COR-L47 (cell line): Measurements from ENCODE around the gene BIRC3.

Experiments used
- DNase-seq: peaks from one replicate; lab custom pipeline; 2025; lab: John Stamatoyannopoulos, UW

BIRC3 gene

DNA sequence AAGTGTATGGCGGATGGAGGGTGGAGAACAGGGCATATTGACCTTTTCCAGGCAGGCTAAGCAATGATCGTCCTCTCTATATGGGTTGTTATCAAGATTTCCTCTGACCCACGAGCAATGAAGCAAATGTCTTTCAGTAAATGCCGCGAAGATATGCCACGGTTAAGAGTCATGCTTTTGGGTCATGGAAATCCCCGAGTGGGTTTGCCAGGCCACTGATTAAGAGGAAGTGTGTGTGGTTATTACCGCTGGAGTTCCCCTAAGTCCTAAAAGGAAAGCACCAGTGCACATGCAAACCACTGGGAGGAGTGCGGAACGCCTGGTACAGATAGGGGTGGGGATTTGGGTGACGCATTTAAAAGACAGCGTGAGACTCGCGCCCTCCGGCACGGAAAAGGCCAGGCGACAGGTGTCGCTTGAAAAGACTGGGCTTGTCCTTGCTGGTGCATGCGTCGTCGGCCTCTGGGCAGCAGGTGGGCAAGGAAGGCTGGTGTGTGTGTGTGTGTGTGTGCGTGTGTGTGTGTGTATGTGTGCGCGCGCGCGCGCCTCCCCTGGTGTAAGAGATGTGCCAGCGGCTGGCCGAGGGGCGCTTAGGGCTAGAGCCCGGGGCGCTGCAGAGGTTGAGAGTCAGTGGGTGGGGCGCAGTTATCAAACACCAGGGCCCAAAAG lies at the start of gene BIRC3:
TSS of gene BIRC3 (plus strand) at position 386 of the 669 bp plus-strand sequence. CDS start 7,026 bp downstream, outside the sequence.
- peak; percentile 95 for DNase-seq

- DNase-seq = no peak
These were observed 49.7 kb upstream of the BIRC3 start for GRCh38 chr11:102267609-102268008.

DNA sequence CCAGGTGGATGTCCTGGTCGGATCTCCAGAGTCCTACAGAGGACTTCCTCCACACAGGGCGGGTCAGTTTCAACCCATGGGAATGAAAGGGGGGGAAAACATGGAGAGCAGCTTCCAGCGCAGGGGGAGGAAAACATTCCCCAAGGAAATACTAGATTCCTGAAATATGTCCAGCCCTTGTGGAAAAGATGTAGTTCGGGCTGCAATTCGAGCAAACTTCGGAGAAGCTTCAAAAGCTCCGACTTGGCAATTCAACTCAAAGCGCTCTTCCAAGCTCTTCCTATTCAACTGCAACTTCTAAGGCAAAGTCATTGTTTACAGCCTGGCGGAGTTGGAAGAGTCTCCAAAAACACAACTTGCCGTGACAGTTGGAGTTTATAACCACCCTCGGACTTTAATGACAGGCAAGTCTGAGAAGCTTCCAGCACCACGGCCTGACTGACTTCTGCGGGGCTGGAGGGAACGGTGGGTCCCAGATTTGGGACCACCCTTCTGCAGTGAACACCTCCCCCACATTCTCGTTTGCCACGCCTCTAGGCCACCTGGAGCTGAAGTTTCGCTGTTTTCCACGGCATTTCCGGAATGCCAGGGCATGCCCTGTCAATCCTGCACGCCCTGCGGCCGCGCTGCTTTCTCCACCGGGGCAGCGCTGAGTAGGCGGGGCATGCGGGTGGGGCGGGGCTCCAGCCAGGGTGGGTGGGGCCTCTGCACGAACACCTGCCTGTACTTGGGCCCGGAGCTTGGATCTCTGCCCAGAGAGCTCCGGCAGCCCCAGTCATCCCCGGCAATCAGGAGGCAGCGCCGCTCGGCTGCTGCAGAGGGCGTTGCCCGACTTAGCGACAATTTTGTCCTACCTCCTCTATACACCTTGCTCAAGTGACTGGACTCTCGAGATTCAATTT lies 49.0 kb upstream of the BIRC3 start:
- DNase-seq = peak; percentile 19

GRCh38 chr11:102268985-102269470 lies 48.3 kb upstream of the BIRC3 start:
- no peak for DNase-seq

DNA sequence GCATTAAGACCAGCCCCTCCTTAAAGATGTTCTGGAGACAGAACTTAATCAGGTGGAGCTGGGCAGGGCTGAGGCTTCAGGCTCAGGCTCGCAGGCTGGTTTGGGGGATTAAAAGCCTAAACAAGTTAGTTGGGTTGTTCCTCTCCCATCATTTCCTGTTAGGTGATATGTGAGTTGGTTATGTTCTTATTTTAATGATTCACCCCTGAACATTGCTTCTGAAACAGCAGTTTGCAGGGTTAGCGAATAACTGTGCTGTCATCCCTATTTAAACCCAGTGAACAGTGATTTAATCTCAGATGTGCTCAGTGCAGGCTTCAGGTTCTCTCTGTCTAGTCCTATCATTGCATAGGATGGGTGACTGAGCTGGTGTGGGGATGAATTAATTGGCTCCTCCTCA lies 47.4 kb upstream of the BIRC3 start:
- DNase-seq = no peak

DNA sequence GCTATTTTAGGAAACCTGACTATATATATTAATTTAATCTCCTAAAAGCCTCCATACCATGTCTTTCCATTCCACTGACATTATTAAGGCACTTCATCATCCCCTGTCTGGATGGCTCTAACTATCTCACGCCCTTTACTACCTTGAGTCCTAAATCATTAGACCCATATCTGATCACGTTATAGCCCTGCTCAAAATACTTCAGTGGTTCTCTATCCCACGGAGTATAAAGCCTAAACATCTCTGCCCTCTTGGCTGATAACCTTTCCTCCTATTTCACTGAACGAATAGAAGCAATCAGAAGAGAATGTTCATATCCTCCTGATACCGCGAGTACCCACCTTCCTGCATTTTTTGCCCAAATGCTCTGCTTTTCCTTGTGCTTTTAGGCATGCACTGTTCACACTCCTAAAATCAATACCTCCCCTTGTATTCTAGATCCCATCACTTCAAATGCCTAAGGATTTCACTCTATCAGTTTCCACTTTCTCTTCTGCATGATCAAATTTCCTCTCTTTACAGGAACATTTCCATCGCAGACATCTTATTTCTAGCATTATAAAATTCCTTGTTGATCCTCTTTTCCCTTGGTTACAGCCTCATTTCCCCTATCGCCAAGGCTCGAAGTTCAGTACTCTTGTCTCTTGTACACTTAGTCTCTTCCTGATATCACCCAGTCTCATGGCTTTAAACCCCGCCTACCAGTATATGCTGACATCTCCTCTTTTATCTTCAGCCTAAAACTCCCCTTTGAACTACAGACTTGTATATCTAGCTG lies 45.0 kb upstream of the BIRC3 start:
- no peak for DNase-seq

DNA sequence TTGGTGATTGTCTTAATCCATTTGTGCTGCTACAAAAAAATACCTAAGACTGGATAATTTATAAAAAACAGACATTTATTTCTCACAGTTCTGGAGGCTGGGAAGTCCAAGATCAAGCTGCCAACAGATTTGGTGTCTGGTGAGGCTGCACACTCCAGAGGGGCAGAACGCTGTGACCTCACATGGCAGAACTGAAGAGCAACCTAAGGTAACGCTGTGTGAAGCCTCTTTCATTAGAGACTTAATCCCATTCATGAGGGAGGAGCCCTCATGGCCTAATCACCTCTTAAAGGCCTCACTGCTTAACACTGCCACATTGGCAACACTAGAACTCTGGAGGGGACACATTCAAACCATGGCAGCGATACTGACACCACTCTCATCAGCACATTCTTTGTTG lies 42.7 kb upstream of the BIRC3 start:
- DNase-seq = no peak

- DNase-seq = no peak
These were observed 40.9 kb upstream of the BIRC3 start for GRCh38 chr11:102276362-102276761.

GRCh38 chr11:102276783-102277182 lies 40.5 kb upstream of the BIRC3 start:
- DNase-seq = no peak

- DNase-seq = no peak
These were observed 37.6 kb upstream of the BIRC3 start for GRCh38 chr11:102279641-102280170.

DNA sequence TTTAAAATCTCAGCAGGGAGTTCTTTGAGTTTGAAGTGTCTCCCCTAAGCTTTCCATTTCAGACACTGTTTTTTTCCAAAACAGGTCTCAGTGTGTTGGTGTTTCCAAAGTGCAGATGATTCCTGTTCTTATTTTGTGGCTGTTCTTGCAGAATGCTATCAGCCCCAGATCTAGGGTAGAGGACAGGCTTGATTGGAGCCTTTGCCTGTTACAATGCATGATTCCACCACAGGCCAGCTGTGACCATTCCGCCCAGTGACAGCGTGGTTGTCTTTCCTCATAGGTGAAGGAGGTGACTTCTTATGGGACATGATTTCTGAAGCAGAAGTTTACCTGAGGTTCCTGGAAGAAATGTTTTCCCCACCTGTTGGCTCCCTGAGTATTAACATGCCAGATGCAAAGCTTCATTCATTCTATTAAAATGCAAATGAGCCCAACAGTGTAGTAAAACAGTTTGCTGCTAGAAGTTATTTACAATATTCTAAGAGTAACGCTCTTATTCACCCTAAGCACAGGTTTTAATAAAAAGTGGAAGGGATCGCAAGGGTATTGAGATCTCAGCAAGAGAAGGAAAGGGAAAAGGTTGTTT lies 36.9 kb upstream of the BIRC3 start:
- DNase-seq = no peak

GRCh38 chr11:102283116-102283485 lies 34.2 kb upstream of the BIRC3 start:
- DNase-seq = no peak

- DNase-seq = no peak
These were observed 33.3 kb upstream of the BIRC3 start for GRCh38 chr11:102284008-102284407.

DNA sequence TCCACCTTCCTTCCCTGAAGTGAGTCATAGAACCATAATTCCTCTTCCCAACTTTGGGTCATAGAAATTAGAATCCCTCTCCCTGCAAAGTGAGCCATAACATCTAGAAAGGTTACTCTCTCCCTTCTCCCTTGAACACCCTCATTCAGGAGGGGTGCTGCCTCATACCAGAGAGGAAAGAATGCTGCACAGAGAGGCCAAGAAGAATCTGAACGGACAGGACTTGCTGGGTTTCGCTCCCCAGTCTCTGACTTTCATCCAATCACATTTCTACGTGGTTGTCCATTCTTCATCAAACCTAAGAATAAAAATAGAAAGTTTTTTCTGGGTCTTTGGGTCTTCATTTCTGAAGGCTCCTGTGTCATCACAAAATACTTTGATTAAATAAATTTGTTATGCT lies 31.0 kb upstream of the BIRC3 start:
- DNase-seq = no peak

DNA sequence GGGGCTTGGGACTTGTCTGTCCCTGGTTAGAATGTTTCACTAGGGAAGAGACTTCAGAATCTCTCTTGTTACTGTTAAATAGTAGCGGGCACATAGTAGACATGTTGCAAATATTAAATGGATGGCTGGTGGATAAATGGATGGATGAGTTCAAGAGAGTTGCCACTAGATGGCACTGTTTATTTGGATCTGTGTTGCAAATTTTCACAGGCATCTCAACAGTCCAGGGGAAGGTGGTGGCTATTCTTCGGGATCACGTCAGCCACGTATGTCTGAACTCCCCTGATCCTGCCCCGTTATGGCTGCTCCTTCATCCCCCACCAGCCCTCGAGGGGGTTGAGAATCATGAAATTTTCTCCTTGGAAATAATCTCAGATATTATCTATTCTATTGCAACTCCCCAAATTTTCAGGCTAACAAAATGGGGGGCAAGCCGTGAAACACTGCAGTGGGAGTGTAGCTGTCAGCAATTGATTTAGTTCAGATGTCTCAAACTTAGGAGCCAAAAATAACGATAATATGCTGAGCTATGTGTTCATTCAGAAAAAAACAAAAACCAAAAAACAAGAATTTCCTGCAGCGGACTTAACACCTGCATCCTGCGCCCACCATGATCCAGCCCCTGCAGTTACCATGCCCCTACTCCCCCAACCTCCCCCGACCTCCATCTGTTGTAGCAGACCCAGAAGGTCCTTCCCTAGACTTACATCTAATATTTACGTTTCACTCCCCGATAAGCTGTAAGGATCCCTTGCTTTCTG lies 29.1 kb upstream of the BIRC3 start:
- peak; percentile 79 for DNase-seq

DNA sequence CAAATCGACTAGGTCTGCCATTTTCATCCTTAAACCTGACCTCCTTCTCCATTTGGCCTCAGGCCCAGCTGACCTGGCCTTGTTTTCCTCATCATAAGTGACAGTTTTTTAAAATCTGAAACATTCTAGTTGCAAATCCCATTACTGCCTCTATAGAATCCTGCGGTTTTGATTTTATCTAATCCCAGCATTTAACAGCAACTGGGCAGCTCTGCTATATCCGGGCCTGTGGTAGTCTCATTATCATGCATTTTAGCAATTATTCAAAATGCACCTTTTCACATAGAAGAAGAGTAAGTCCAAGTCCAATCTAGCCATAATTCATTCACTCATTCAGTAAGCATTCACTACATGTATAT lies 28.6 kb upstream of the BIRC3 start:
- DNase-seq = no peak

DNA sequence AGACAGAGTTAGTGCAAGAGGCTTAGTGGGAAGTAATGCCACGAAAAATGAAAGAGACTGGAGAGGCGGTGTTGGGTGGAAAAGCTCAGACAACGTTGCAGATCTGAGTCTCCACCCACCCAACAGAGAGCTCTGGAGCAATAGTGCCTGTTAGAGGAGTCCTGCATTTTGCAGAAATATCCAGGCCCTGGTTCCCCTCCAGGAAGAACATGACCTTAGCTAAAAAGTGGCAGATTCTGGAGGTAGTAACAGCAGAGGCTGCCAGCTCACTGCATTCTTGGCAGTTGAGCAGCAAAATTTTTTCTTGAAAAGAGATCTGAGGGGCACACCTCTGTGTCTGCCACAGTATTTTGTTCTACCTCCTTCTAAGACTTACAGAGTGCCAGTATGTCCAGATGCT lies 27.7 kb upstream of the BIRC3 start:
- no peak for DNase-seq

- no peak for DNase-seq
These were observed 25.5 kb upstream of the BIRC3 start for GRCh38 chr11:102291831-102292230.

GRCh38 chr11:102292933-102293332 lies 24.4 kb upstream of the BIRC3 start:
- no peak for DNase-seq

DNA sequence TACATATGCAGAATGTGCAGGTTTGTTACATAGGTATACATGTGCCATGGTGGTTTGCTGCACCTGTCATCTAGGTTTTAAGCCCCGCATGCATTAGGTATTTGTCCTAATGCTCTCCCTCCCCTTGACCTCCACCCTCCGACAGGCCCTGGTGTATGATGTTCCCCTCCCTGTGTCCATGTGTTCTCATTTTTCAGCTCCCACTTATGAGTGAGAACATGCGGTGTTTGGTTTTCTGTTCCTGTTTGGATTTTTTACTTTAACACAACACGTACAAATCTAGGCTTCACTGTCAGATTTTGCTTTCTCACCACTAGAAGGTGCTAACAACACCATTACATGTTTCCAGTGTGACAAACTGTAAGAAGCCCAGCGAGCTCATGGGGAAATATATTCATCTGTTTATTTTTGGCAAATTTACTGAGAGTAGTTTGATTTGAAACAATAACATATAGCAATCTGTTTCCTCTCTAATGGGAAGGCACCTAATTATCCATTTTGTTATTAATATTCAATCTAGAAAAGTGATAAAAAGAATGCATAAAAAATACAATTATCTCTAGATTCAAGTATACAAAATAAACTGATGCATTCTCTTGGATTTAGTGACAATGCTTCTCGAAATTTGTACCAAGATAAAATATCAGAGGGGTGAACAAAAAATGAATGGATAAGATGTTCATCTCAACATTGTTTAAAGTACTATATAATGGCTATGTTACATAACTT lies 23.2 kb upstream of the BIRC3 start:
- DNase-seq = peak; percentile 50
